Brain microvascular endothelial cell (primary cell): ENCODE results near the gene CHST11.

Experiments
- DNase-seq: peaks from one replicate; pipeline ENCODE4 v3.0.0-alpha.2; 2020
- H3K27ac ChIP-seq: fragments of 250-450 bp; sonication (Bioruptor Pico); 2 replicates; pipeline ENCODE4 v1.5.1; 2020; ENCODE audit warnings: mild to moderate bottlenecking, moderate library complexity
- H3K27me3 ChIP-seq: fragments of 250-450 bp; sonication (Bioruptor Pico); replicated peaks from 2 replicates; pipeline ENCODE4 v1.5.1; 2020; ENCODE audit warnings: mild to moderate bottlenecking
- H3K36me3 ChIP-seq: fragments of 250-450 bp; sonication (Bioruptor Pico); replicated peaks from 2 replicates; pipeline ENCODE4 v1.5.1; 2020; ENCODE audit warnings: mild to moderate bottlenecking
- H3K4me3 ChIP-seq: 2 replicates; pipeline ENCODE4 v1.5.1; 2011; ENCODE audit warnings: low read depth, mild to moderate bottlenecking, control low read depth, low read length, moderate library complexity
- CTCF ChIP-seq: IDR thresholded peaks from 2 replicates; pipeline ENCODE4 v1.5.1; 2011; ENCODE audit warnings: low read depth, mild to moderate bottlenecking, moderate library complexity, low read length, control low read depth, inconsistent platforms; ENCODE audit errors: missing control alignments
- in situ Hi-C: cut with HindIII; loops from 2 replicates; pipeline ENCODE4 v1.10.0; 2017; ENCODE audit warnings: low sequenced_read_pairs, low pct_ligation_motif_present

CHST11 gene

GRCh38 chr12:104764225-104765091 is 307.7 kb downstream of the CHST11 start:
- Histone ChIP-seq H3K27ac (no peak overlapping the region), H3K27me3 (no peaks in the 10 kb centered on the region), H3K4me3 (no peak overlapping the region), H3K36me3 (no peaks in the 10 kb centered on the region)
- TF ChIP-seq CTCF = no peak
- in situ Hi-C loops = no loop called here
- no peak for DNase-seq

- H3K27me3 ChIP-seq = no peaks in the 10 kb centered on the region
- TF ChIP-seq CTCF = no peak
- no peak overlapping the region for H3K27ac ChIP-seq
- no peak overlapping the region for H3K4me3 ChIP-seq
- in situ Hi-C loops = no loop called here
- H3K36me3 ChIP-seq = no peaks in the 10 kb centered on the region
- DNase-seq = no peak
Measured at GRCh38 chr12:104767261-104767660, 310.5 kb downstream of the CHST11 start.

GRCh38 chr12:104768033-104768432 is 311.3 kb downstream of the CHST11 start:
- no peak for TF ChIP-seq CTCF
- Histone ChIP-seq H3K36me3 (no peaks in the 10 kb centered on the region), H3K27me3 (no peaks in the 10 kb centered on the region), H3K27ac (no peak overlapping the region), H3K4me3 (no peak overlapping the region)
- DNase-seq = no peak
- in situ Hi-C loops = no loop called here

GRCh38 chr12:104769144-104769561 is 312.4 kb downstream of the CHST11 start:
- no peak overlapping the region for H3K27ac ChIP-seq
- no peaks in the 10 kb centered on the region for H3K27me3 ChIP-seq
- TF ChIP-seq CTCF = no peak
- in situ Hi-C loops = no loop called here
- no peaks in the 10 kb centered on the region for H3K36me3 ChIP-seq
- H3K4me3 ChIP-seq = no peak overlapping the region
- DNase-seq = no peak

- Histone ChIP-seq H3K4me3 (no peak overlapping the region), H3K27ac (no peak overlapping the region), H3K27me3 (no peaks in the 10 kb centered on the region), H3K36me3 (no peaks in the 10 kb centered on the region)
- no peak for TF ChIP-seq CTCF
- no peak for DNase-seq
- in situ Hi-C loops = no loop called here
Measured at GRCh38 chr12:104772336-104772735, 315.6 kb downstream of the CHST11 start.

GRCh38 chr12:104775731-104776231 is 319.0 kb downstream of the CHST11 start:
- no peak for TF ChIP-seq CTCF
- Histone ChIP-seq H3K4me3 (no peak overlapping the region), H3K36me3 (no peaks in the 10 kb centered on the region), H3K27me3 (no peaks in the 10 kb centered on the region), H3K27ac (no peak overlapping the region)
- DNase-seq = no peak
- in situ Hi-C loops = no loop called here
